HCT116 (cell line): ENCODE results near the gene MARVELD1.

Source experiments
- CTCF ChIP-seq, 3 experiments: fragments of 200-600 bp in 1 of 3; sonication (generic) in 1 of 3; IDR thresholded peaks in 2 of 3; conservative IDR thresholded peaks in 1 of 3; 2 replicates each; pipeline ENCODE4 v1.5.1; 2012 to 2017; ENCODE audit warnings: low read depth in 2 of 3, low read length in 2 of 3, antibody characterized with exemption in 1 of 3, borderline replicate concordance in 1 of 3, control low read depth in 1 of 3, mild to moderate bottlenecking in 1 of 3, mixed read lengths in 1 of 3, mixed run types in 1 of 3, moderate library complexity in 1 of 3; ENCODE audit not compliant: insufficient read depth in 1 of 3
- ELF1 ChIP-seq: IDR thresholded peaks from 2 replicates; pipeline ENCODE4 v1.6.1; 2012; ENCODE audit warnings: low read depth, borderline replicate concordance
- EZH2 ChIP-seq: fragments of 200-600 bp; sonication (generic); IDR thresholded peaks from 2 replicates; pipeline ENCODE4 v1.6.1; 2017; ENCODE audit warnings: antibody characterized with exemption, mixed run types
- MAX ChIP-seq: IDR thresholded peaks from 2 replicates; pipeline ENCODE4 v1.6.1; 2012
- POLR2A ChIP-seq: IDR thresholded peaks from 2 replicates; pipeline ENCODE4 v1.7.0; 2011; ENCODE audit warnings: borderline replicate concordance; ENCODE audit not compliant: insufficient read depth, insufficient read length; ENCODE audit errors: extremely low read depth
- POLR2AphosphoS5 ChIP-seq: IDR thresholded peaks from 2 replicates; pipeline ENCODE4 v1.6.1; 2011; ENCODE audit warnings: mild to moderate bottlenecking, low read depth, low read length, moderate library complexity
- REST ChIP-seq: IDR thresholded peaks from 2 replicates; pipeline ENCODE4 v1.6.1; 2012; ENCODE audit warnings: low read depth
- SIN3A ChIP-seq: IDR thresholded peaks from 2 replicates; pipeline ENCODE4 v1.6.1; 2012; ENCODE audit warnings: low read depth
- SP1 ChIP-seq: IDR thresholded peaks from 2 replicates; pipeline ENCODE4 v1.6.1; 2012; ENCODE audit warnings: low read depth
- SRF ChIP-seq: IDR thresholded peaks from 2 replicates; pipeline ENCODE4 v1.6.1; 2012; ENCODE audit warnings: low read depth
- YY1 ChIP-seq: IDR thresholded peaks from 2 replicates; pipeline ENCODE4 v1.6.1; 2011; ENCODE audit warnings: low read length, low read depth, moderate library complexity, mild to moderate bottlenecking; ENCODE audit not compliant: insufficient replicate concordance; ENCODE audit errors: extremely low read depth
- ZNF274 ChIP-seq: fragments of 200-500 bp; sonication (Bioruptor generic); IDR thresholded peaks from 2 replicates; pipeline ENCODE4 v1.6.1; 2014; ENCODE audit warnings: mild to moderate bottlenecking, low read depth, low read length, inconsistent platforms

GRCh38 chr10:97752956-97753355 is 39.4 kb downstream of the MARVELD1 start:
- no peak for TF ChIP-seq CTCF (IDR thresholded peaks at IDR 0.05 in 2 of 3, conservative IDR thresholded peaks at IDR 0.05 in 1 of 3; ENCODE audit: borderline replicate concordance in 1 of 3, insufficient read depth in 1 of 3, low read depth in 2 of 3, low read length in 2 of 3)
- TF ChIP-seq EZH2 = no peak
- no peak for TF ChIP-seq POLR2A
- TF ChIP-seq ZNF274 = no peak
- TF ChIP-seq REST = no peak
- no peak for TF ChIP-seq POLR2AphosphoS5
- no peak for TF ChIP-seq SRF
- no peak for TF ChIP-seq SIN3A
- TF ChIP-seq SP1 = no peak
- no peak for TF ChIP-seq MAX
- no peak for TF ChIP-seq YY1
- no peak for TF ChIP-seq ELF1
